HG03175 (cell line): ENCODE results near the gene EIF4ENIF1.
"Not testable (repeated sequence)": the region's sequence is repeated elsewhere in the genome, so short reads cannot be mapped to it uniquely, and the experiment has no call there.

Experiments
- ATAC-seq: cut with Tn5 transposase; IDR thresholded peaks from one replicate; pipeline ENCODE4 v1.9.1; 2021; ENCODE audit warnings: mild to moderate bottlenecking, moderate library complexity; ENCODE audit not compliant: unreplicated experiment

EIF4ENIF1 gene

GRCh38 chr22:31446208-31446607 lies 43.4 kb downstream of the EIF4ENIF1 start:
- ATAC-seq: no peak

- no peak for ATAC-seq
Measured at GRCh38 chr22:31445642-31446041, 44.0 kb downstream of the EIF4ENIF1 start.

GRCh38 chr22:31443516-31443915 lies 46.1 kb downstream of the EIF4ENIF1 start:
- ATAC-seq: no peak

- ATAC-seq: no peak
Measured at GRCh38 chr22:31442768-31443489, 46.7 kb downstream of the EIF4ENIF1 start.

- no peak for ATAC-seq
Measured at GRCh38 chr22:31441652-31442051, 48.0 kb downstream of the EIF4ENIF1 start.

- no peak for ATAC-seq
Measured at GRCh38 chr22:31440681-31441080, 49.0 kb downstream of the EIF4ENIF1 start.

GRCh38 chr22:31439808-31440207 lies 49.8 kb downstream of the EIF4ENIF1 start:
- ATAC-seq: no peak

GRCh38 chr22:31436132-31436531 lies 53.5 kb downstream of the EIF4ENIF1 start:
- ATAC-seq: no peak

- ATAC-seq: no peak
Measured at GRCh38 chr22:31431950-31432349, 57.7 kb downstream of the EIF4ENIF1 start.

- ATAC-seq: no peak
Measured at GRCh38 chr22:31425331-31426050, 64.2 kb downstream of the EIF4ENIF1 start.

GRCh38 chr22:31402350-31402749 lies 87.3 kb downstream of the EIF4ENIF1 start:
- ATAC-seq: not testable (repeated sequence)

GRCh38 chr22:31400023-31400397 lies 89.6 kb downstream of the EIF4ENIF1 start:
- ATAC-seq: no peak

GRCh38 chr22:31399211-31400022 lies 90.2 kb downstream of the EIF4ENIF1 start, which contains the start of gene DRG1:
DRG1 (plus strand) TSS chr22:31399604; CDS start chr22:31399684, 80 bp downstream.
- peak; percentile 97 for ATAC-seq

- ATAC-seq: no peak
Measured at GRCh38 chr22:31398231-31398630, 91.4 kb downstream of the EIF4ENIF1 start.

GRCh38 chr22:31394326-31394725 lies 95.3 kb downstream of the EIF4ENIF1 start:
- ATAC-seq: no peak

GRCh38 chr22:31393893-31394292 lies 95.7 kb downstream of the EIF4ENIF1 start:
- ATAC-seq: no peak
